ENCODE data around the gene MPC1L. TPM values are rescaled to one million over a fixed set of nuclear protein-coding genes. Genes with fewer than 3 reads are reported as not detected.

MPC1L gene
- polyA plus RNA-seq, 1 of the 3 experiments (the other 2 are of a cell fraction) = not detected

- H2AFZ ChIP-seq (ENCODE audit: low read depth) = no peak overlapping the region
- H3K9me2 ChIP-seq = no peaks in the 10 kb centered on the region
- H3K79me2 ChIP-seq (ENCODE audit: insufficient read depth) = no peaks in the 10 kb centered on the region
- DNase-seq = no peak
- H3K36me3 ChIP-seq (replicated peaks in 1 of 2; ENCODE audit: control insufficient read depth in 1 of 2, insufficient read depth in 2 of 2, low read length in 1 of 2) = peaks cover 27 to 35% of the 10 kb centered on the region in 2 experiments
- H4K20me1 ChIP-seq (ENCODE audit: insufficient read depth) = no peaks in the 10 kb centered on the region
- no peaks in the 10 kb centered on the region for H3K27me3 ChIP-seq (ENCODE audit: insufficient read depth)
- no peaks in the 10 kb centered on the region for H3K9me3 ChIP-seq
- H3K27ac ChIP-seq (ENCODE audit: low read depth in 2 of 2, low read length in 1 of 2) = no peak overlapping the region
- TF ChIP-seq MXI1 (IDR thresholded peaks at IDR 0.05; ENCODE audit: low read depth, low read length) = no peak
- TF ChIP-seq FOXM1 (IDR thresholded peaks at IDR 0.05; ENCODE audit: low read depth) = no peak
- no peak for TF ChIP-seq MEF2A (IDR thresholded peaks at IDR 0.05; ENCODE audit: borderline replicate concordance, low read depth)
- no peak for TF ChIP-seq FOXJ3 (CRISPR knock-in tag; IDR thresholded peaks at IDR 0.05)
- no peak for TF ChIP-seq NRF1 (IDR thresholded peaks at IDR 0.05; ENCODE audit: low read depth, low read length)
- TF ChIP-seq GATA2 (CRISPR knock-in tag; IDR thresholded peaks at IDR 0.05) = no peak
- no peak for TF ChIP-seq RFX5 (IDR thresholded peaks at IDR 0.05; ENCODE audit: low read length)
- no peak for TF ChIP-seq RAD21 (IDR thresholded peaks at IDR 0.05; ENCODE audit: low read length)
- no peak for TF ChIP-seq EZH2phosphoT487 (IDR thresholded peaks at IDR 0.05; ENCODE audit: borderline replicate concordance, low read depth)
- TF ChIP-seq PBX3 (IDR thresholded peaks at IDR 0.05) = no peak
- no peak for TF ChIP-seq MAX (IDR thresholded peaks at IDR 0.05; ENCODE audit: low read depth)
- no peak for TF ChIP-seq JUND (IDR thresholded peaks at IDR 0.05)
- TF ChIP-seq USF1 (IDR thresholded peaks at IDR 0.05; ENCODE audit: borderline replicate concordance, low read depth) = no peak
- no peak for TF ChIP-seq CTCF (IDR thresholded peaks at IDR 0.05)
- H3K4me3 ChIP-seq (ENCODE audit: low read depth in 2 of 2, low read length in 1 of 2) = no peak overlapping the region
- no peaks in the 10 kb centered on the region for H3F3A ChIP-seq (replicated peaks; ENCODE audit: insufficient read depth)
- no peaks in the 10 kb centered on the region for H3K4me1 ChIP-seq (ENCODE audit: control insufficient read depth in 1 of 2, insufficient read depth in 2 of 2, low read depth in 1 of 2, low read length in 1 of 2)
- ChIA-PET CTCF (interaction anchor here (1.6 kb wide), 1 partner anchor 15 kb away, joined by 3 read pairs; no protein-coding TSS in a partner anchor), POLR2A (interaction anchor here (0.8 kb wide), 1 partner anchor 18 kb away, joined by 3 read pairs; no protein-coding TSS in a partner anchor)
- no peak overlapping the region for H3K9ac ChIP-seq
- WGBS (ENCODE audit: low lambda C conversion rate) = 91% methylated on average over 4 of the region's 5 CpGs
- no peak overlapping the region for H3K4me2 ChIP-seq
Measured at GRCh38 chrX:40628506-40628905, 5.3 kb downstream of the MPC1L start.

GRCh38 chrX:40632199-40632598 is 9.0 kb downstream of the MPC1L start:
- POLR2A ChIA-PET = no interaction called here
- Histone ChIP-seq H3F3A (replicated peaks; ENCODE audit: insufficient read depth) (no peaks in the 10 kb centered on the region), H3K79me2 (ENCODE audit: insufficient read depth) (no peaks in the 10 kb centered on the region), H3K9ac (no peak overlapping the region), H3K4me2 (no peak overlapping the region), H3K27ac (ENCODE audit: low read depth in 2 of 2, low read length in 1 of 2) (no peak overlapping the region), H3K4me1 (ENCODE audit: control insufficient read depth in 1 of 2, insufficient read depth in 2 of 2, low read depth in 1 of 2, low read length in 1 of 2) (no peaks in the 10 kb centered on the region), H3K9me3 (no peaks in the 10 kb centered on the region), H3K9me2 (no peaks in the 10 kb centered on the region), H2AFZ (ENCODE audit: low read depth) (no peak overlapping the region), H3K27me3 (ENCODE audit: insufficient read depth) (no peaks in the 10 kb centered on the region), H3K4me3 (ENCODE audit: low read depth in 2 of 2, low read length in 1 of 2) (no peak overlapping the region), H3K36me3 (replicated peaks in 1 of 2; ENCODE audit: control insufficient read depth in 1 of 2, insufficient read depth in 2 of 2, low read length in 1 of 2) (peaks cover 53 to 68% of the 10 kb centered on the region in 2 experiments), H4K20me1 (ENCODE audit: insufficient read depth) (no peaks in the 10 kb centered on the region)
- DNase-seq = no peak
- no peak for TF ChIP-seq RXRA (IDR thresholded peaks at IDR 0.05; ENCODE audit: borderline replicate concordance, low read depth)
- no peak for TF ChIP-seq TEAD4 (IDR thresholded peaks at IDR 0.05; ENCODE audit: borderline replicate concordance, insufficient read depth)
- TF ChIP-seq USF2 (IDR thresholded peaks at IDR 0.05; ENCODE audit: borderline replicate concordance, low read depth, low read length) = no peak
- TF ChIP-seq GABPA (IDR thresholded peaks at IDR 0.05; ENCODE audit: low read depth) = no peak
- TF ChIP-seq EP300 (IDR thresholded peaks at IDR 0.05; ENCODE audit: borderline replicate concordance in 1 of 2, low read depth in 1 of 2, low read length in 1 of 2) = no peak
- TF ChIP-seq NRF1 (IDR thresholded peaks at IDR 0.05; ENCODE audit: low read depth, low read length) = no peak
- TF ChIP-seq MAX (IDR thresholded peaks at IDR 0.05; ENCODE audit: low read depth) = no peak
- WGBS (ENCODE audit: low lambda C conversion rate) = 99% methylated on average over 3 of the region's 4 CpGs
- CTCF ChIA-PET = interaction anchor here (0.7 to 1.6 kb wide), 2 partner anchors 19 to 88 kb away, joined by 3 to 4 read pairs; no protein-coding TSS in a partner anchor
